Loucy (cell line): ENCODE data around the gene CFAP410.

Source experiments
- EZH2phosphoT487 ChIP-seq: fragments of 200-600 bp; IDR thresholded peaks from 2 replicates; pipeline ENCODE4 v1.6.1; 2018; ENCODE audit warnings: antibody characterized with exemption, mild to moderate bottlenecking, moderate library complexity, borderline replicate concordance
- TF ChIP-seq, protein P1 (sequence below): fragments of 200-600 bp; sonication (generic); conservative IDR thresholded peaks from 2 replicates; pipeline ENCODE4 v1.5.1; 2014; ENCODE audit warnings: mild to moderate bottlenecking, antibody characterized with exemption, low read length

DNA sequence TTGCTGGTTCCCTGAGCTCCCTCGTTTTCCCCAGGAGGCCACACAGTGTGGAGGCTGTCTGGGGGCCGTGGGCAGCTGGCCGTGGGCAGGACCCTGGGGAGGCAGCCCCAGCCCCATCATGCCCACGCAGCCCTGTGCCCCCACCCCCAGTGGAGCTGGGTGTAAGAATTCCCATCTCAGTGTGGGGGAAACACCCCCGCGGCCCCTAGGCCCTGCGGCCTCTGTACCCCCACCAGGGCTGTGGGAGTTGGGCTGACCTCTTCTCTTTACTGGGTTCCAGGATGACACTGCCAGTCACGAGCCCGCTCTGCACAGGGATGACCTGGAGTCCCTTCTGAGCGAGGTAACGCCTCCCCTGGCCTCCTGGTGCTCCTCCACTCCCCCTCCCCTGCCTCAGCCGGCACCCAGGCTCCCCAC is 43.1 kb downstream of the CFAP410 start:
- TF ChIP-seq, protein P1, sequence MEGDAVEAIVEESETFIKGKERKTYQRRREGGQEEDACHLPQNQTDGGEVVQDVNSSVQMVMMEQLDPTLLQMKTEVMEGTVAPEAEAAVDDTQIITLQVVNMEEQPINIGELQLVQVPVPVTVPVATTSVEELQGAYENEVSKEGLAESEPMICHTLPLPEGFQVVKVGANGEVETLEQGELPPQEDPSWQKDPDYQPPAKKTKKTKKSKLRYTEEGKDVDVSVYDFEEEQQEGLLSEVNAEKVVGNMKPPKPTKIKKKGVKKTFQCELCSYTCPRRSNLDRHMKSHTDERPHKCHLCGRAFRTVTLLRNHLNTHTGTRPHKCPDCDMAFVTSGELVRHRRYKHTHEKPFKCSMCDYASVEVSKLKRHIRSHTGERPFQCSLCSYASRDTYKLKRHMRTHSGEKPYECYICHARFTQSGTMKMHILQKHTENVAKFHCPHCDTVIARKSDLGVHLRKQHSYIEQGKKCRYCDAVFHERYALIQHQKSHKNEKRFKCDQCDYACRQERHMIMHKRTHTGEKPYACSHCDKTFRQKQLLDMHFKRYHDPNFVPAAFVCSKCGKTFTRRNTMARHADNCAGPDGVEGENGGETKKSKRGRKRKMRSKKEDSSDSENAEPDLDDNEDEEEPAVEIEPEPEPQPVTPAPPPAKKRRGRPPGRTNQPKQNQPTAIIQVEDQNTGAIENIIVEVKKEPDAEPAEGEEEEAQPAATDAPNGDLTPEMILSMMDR = no peak
- TF ChIP-seq EZH2phosphoT487 = no peak
